Smooth muscle cell (in vitro differentiated cells): ENCODE results near the gene KMT5C. TPM values are rescaled to one million over a fixed set of nuclear protein-coding genes. Genes with fewer than 3 reads are reported as not detected.

Experiments
- DNase-seq: peaks from one replicate; lab custom pipeline; 2025; ENCODE audit not compliant: unreplicated experiment; lab: John Stamatoyannopoulos, UW
- H2AFZ ChIP-seq: fragments of 200-600 bp; sonication (generic); 2 replicates; pipeline ENCODE4 v1.6.0; 2016; ENCODE audit warnings: antibody characterized with exemption, low read depth, mild to moderate bottlenecking
- H3F3A ChIP-seq: fragments of 200-600 bp; sonication (generic); 2 replicates; pipeline ENCODE4 v1.6.0; 2017; ENCODE audit warnings: antibody characterized with exemption, low read depth
- H3K27ac ChIP-seq: fragments of 200-600 bp; sonication (generic); 2 replicates; pipeline ENCODE4 v1.5.1; 2016; ENCODE audit warnings: low read depth, mild to moderate bottlenecking
- H3K27me3 ChIP-seq: fragments of 200-600 bp; sonication (generic); 2 replicates; pipeline ENCODE4 v1.6.1; 2016; ENCODE audit warnings: low read depth, mild to moderate bottlenecking
- H3K36me3 ChIP-seq: fragments of 200-600 bp; sonication (generic); 2 replicates; pipeline ENCODE4 v1.5.1; 2016; ENCODE audit warnings: low read depth
- H3K4me1 ChIP-seq: fragments of 200-600 bp; sonication (generic); 2 replicates; pipeline ENCODE4 v1.5.1; 2016; ENCODE audit warnings: low read depth
- H3K4me2 ChIP-seq: fragments of 200-600 bp; sonication (generic); 2 replicates; pipeline ENCODE4 v1.6.0; 2016; ENCODE audit warnings: mild to moderate bottlenecking
- H3K4me3 ChIP-seq: fragments of 200-600 bp; sonication (generic); 2 replicates; pipeline ENCODE4 v1.5.1; 2016; ENCODE audit warnings: mild to moderate bottlenecking
- H3K79me2 ChIP-seq: fragments of 200-600 bp; sonication (generic); 2 replicates; pipeline ENCODE4 v1.6.0; 2016; ENCODE audit warnings: low read depth, mild to moderate bottlenecking
- H3K9ac ChIP-seq: fragments of 200-600 bp; sonication (generic); 2 replicates; pipeline ENCODE4 v1.6.0; 2016; ENCODE audit warnings: low read depth
- H3K9me3 ChIP-seq: fragments of 200-600 bp; sonication (generic); replicated peaks from 2 replicates; pipeline ENCODE4 v1.5.1; 2016; ENCODE audit warnings: low read depth
- H4K20me1 ChIP-seq: fragments of 200-600 bp; sonication (generic); 2 replicates; pipeline ENCODE4 v1.6.0; 2016; ENCODE audit warnings: low read depth
- WGBS: methylation state at CpG from one replicate; pipeline ENCODE4 v1.1.7; 2016; ENCODE audit warnings: low lambda C conversion rate; 5-methylcytosine and 5-hydroxymethylcytosine counted together
- polyA plus RNA-seq: library from polyadenylated mRNA; unstranded; fragments of >200 nt; fragmentation: Nextera tagmentation; extraction: Ambion mirVana; gene quantifications from 2 replicates; pipeline ENCODE4 v1.2.1, GENCODE V29; 2016
- total RNA-seq: library from RNA; depleted of rRNA; stranded (reverse); fragments of >200 nt; gene quantifications from 2 replicates; pipeline ENCODE4 v1.2.3, GENCODE V29; 2014
- TF ChIP-seq, protein P1 (sequence below): fragments of 200-600 bp; sonication (generic); IDR thresholded peaks from 2 replicates; pipeline ENCODE4 v1.5.1; 2017; ENCODE audit warnings: borderline replicate concordance, mild to moderate bottlenecking, antibody characterized with exemption; ENCODE audit not compliant: insufficient read depth, poor library complexity, severe bottlenecking

Gene KMT5C
- total and polyA plus RNA-seq, 2 experiments from 2014 or later = 23.2 to 26.1 TPM

- 71% methylated on average over 7 of the region's 7 CpGs for WGBS
- Histone ChIP-seq H3K4me2 (no peak overlapping the region), H4K20me1 (peaks cover 4% of the 10 kb centered on the region), H3K27me3 (no peaks in the 10 kb centered on the region), H3K9ac (no peak overlapping the region), H3K9me3 (no peaks in the 10 kb centered on the region), H2AFZ (no peak overlapping the region), H3K4me1 (no peaks in the 10 kb centered on the region), H3K27ac (no peak overlapping the region), H3K4me3 (no peak overlapping the region), H3K79me2 (peaks cover 10% of the 10 kb centered on the region), H3F3A (no peaks in the 10 kb centered on the region), H3K36me3 (no peaks in the 10 kb centered on the region)
- DNase-seq = no peak
- TF ChIP-seq, protein P1, sequence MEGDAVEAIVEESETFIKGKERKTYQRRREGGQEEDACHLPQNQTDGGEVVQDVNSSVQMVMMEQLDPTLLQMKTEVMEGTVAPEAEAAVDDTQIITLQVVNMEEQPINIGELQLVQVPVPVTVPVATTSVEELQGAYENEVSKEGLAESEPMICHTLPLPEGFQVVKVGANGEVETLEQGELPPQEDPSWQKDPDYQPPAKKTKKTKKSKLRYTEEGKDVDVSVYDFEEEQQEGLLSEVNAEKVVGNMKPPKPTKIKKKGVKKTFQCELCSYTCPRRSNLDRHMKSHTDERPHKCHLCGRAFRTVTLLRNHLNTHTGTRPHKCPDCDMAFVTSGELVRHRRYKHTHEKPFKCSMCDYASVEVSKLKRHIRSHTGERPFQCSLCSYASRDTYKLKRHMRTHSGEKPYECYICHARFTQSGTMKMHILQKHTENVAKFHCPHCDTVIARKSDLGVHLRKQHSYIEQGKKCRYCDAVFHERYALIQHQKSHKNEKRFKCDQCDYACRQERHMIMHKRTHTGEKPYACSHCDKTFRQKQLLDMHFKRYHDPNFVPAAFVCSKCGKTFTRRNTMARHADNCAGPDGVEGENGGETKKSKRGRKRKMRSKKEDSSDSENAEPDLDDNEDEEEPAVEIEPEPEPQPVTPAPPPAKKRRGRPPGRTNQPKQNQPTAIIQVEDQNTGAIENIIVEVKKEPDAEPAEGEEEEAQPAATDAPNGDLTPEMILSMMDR = no peak
These were observed 3.6 kb upstream of the KMT5C start for GRCh38 chr19:55336101-55336500.

- no peaks in the 10 kb centered on the region for H3F3A ChIP-seq
- H3K79me2 ChIP-seq = peaks cover 15% of the 10 kb centered on the region
- no peak for DNase-seq
- H2AFZ ChIP-seq = no peak overlapping the region
- peak overlapping the region; percentile 69 for H3K4me3 ChIP-seq
- H3K27ac ChIP-seq = peak overlapping the region; percentile 77
- H3K9me3 ChIP-seq = no peaks in the 10 kb centered on the region
- H3K9ac ChIP-seq = peak overlapping the region; percentile 87
- no peaks in the 10 kb centered on the region for H3K36me3 ChIP-seq
- 13% methylated on average over 8 of the region's 44 CpGs for WGBS
- peaks cover 12% of the 10 kb centered on the region for H4K20me1 ChIP-seq
- H3K4me2 ChIP-seq = peak overlapping the region; percentile 99
- H3K4me1 ChIP-seq = peaks cover 8% of the 10 kb centered on the region
- no peaks in the 10 kb centered on the region for H3K27me3 ChIP-seq
- TF ChIP-seq, protein P1 = no peak
These were observed 460 bp downstream of the KMT5C start for GRCh38 chr19:55339889-55340783.

GRCh38 chr19:55340784-55341147 is 1.1 kb downstream of the KMT5C start:
- Histone ChIP-seq H3K27ac (peak overlapping the region; percentile 77), H2AFZ (no peak overlapping the region), H3K4me2 (peak overlapping the region; percentile 99), H3K9ac (peak overlapping the region; percentile 87), H3K4me3 (peak overlapping the region; percentile 69), H3K79me2 (peaks cover 15% of the 10 kb centered on the region), H3F3A (no peaks in the 10 kb centered on the region), H3K36me3 (no peaks in the 10 kb centered on the region), H3K4me1 (peaks cover 8% of the 10 kb centered on the region), H4K20me1 (peaks cover 12% of the 10 kb centered on the region), H3K27me3 (no peaks in the 10 kb centered on the region), H3K9me3 (no peaks in the 10 kb centered on the region)
- WGBS = 1% methylated on average over 13 of the region's 24 CpGs
- DNase-seq = no peak
- TF ChIP-seq, protein P1 = no peak
